Left hindlimb (tissue), 1 donor: ENCODE measurements around the gene EXOC4.
"Not testable (repeated sequence)": the region's sequence is repeated elsewhere in the genome, so short reads cannot be mapped to it uniquely, and the experiment has no call there.

ENCODE experiments used
- DNase-seq: peaks from one replicate; pipeline ENCODE4 v3.0.0-alpha.2; 2018

Gene EXOC4

DNA sequence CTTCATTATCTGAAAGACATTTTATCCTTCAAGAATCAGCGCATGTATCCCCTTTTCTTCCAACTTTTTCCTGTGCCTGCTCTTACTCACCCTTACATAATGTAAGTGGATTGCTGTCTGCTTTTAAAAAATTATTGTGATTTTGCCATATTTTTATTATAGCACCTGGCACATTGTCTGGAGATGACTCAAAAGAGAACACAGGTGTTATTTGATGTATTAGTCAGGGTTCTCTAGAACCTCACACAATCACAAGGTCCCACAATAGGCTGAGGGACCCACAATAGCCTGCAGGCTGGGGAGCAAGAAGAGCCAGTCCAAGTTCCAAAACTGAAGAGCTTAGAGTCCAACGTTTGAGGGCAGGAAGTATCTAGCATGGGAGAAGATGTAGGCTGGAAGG is 390.0 kb downstream of the EXOC4 start:
- DNase-seq: no peak

- not testable (repeated sequence) for DNase-seq
Measured at GRCh38 chr7:133643652-133644051, 390.8 kb downstream of the EXOC4 start.

GRCh38 chr7:133645884-133646391 is 393.1 kb downstream of the EXOC4 start:
- DNase-seq: no peak

DNA sequence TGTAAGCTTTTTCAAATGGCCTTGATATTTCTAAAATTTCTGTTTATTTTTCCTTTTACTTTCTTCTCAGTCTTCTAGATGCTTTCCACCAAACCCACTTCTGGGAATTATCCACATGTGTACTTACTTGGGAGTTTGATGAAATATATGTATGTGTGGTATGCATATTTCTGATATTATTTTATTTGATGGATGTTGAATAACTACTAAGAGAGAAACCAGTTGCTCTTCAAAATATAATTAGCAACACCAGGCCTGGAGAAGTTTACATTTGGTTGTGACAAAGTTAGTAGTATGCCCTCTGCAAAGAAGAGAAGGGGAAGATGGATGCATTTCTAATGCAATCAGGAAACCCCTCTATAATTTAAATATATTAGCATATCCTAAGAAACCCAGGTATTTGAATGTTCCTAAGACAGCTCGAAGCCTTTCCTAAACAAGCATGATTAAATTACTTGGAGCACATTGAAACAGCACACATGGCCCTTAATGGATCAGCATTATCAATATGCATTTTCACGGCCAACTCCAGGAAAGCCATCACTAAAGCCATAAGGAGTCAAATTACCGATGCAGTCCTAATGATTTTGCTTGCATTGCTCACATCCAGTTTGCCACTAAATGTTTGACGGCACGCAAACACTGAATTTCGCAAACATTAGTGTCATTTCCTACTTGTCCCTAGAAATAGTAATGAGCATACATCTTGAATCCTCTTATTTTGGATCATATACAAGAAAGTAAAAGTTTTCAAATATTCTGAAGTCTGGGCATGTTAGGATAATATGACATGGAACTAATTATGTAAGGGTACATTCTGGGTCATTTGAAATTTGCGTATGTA is 393.8 kb downstream of the EXOC4 start:
- DNase-seq: no peak

DNA sequence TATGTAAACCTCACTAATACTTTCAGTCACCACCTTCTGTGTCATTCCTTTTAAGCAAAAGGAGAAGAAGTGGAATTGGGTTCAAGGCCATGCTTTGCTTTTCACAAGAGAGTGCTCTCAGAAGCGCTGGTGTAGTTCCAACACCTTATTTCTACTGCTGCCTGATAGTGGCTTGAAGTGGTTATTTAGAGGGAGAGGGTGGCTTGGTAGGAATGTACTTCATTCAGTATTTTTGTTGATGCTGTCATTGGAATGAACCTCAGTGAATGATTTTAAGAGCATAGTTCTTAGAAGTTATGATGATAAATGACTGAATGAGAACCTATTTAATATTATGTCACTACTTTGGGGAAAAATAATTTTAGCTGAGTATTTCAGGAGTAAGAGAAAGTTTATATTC is 396.7 kb downstream of the EXOC4 start:
- no peak for DNase-seq

- no peak for DNase-seq
Measured at GRCh38 chr7:133650069-133650468, 397.2 kb downstream of the EXOC4 start.

DNA sequence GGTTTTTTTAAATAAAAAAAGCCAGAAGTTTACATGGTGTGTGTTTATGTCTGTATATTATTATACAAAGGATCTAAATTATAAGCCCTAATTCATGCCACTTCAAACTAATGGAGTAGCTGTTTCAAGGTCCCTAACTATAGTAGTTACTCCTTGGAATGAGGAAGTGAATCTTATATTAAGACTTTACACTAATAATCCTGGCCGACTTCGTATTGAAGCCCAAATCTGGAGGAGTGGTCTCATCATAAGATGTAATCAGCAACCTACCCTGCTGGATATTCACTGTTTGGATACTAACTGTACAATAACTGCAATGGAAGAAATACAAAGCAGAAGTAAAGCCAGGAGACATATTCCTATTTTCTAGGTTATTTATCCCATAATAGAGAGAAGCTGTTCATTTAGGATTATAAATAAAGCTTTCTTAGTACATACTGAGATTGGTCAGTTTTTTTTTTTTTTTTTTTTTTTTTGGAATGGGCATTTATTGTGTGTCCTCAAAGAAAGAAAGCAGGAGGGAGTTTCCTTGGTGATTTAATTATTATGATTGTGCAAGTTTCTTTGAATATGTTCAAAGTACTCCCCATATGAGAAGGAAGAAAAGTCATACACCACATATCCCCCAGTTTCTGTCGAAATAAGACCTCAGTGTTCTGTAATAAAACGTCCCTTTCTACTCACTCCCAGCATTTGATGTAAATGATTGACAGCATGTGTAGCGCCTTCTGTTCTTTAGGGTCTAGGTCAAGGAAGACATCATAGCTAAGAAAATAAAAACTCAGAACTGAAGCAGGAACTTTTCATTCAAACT is 397.8 kb downstream of the EXOC4 start:
- no peak for DNase-seq

DNA sequence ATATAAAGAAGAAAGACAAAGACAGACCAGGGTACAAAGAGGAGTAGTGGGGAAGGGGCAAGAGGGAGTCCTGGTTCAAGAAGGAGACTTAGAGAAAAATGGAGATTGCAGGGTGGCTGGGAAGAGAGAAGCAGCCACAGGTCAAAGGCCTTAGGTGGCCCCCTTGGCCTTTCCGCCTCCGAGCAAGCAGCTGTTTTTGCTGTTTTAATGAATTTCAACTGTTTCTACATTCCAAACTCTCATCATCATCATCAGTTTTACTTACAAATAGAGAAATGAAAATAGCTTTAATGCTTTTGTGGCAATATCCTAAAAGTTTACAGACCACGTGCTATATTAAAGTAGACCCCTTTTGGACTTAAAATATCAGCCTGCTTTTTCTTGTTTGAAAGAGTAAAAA is 399.7 kb downstream of the EXOC4 start:
- no peak for DNase-seq

- no peak for DNase-seq
Measured at GRCh38 chr7:133654547-133654946, 401.7 kb downstream of the EXOC4 start.

- no peak for DNase-seq
Measured at GRCh38 chr7:133662276-133662675, 409.4 kb downstream of the EXOC4 start.

DNA sequence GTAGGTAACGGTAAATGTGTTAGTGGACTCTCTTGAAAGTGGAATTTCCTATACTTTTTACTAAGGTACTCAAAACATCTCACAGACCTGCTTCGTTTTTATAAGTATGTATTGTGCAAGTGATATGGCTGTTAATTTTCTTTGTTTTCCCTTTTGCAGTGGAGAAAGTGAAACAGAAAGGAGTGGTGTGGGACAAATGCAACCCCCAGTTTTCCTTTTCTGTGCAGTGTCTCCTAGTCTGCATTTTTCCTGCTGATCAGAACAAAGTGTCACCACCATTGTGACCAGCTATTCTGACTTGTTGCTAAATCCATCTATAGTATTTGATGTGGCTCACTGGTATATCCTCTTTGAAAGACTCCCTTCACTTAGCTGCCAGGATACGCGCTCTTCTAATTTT is 410.0 kb downstream of the EXOC4 start:
- DNase-seq: no peak

DNA sequence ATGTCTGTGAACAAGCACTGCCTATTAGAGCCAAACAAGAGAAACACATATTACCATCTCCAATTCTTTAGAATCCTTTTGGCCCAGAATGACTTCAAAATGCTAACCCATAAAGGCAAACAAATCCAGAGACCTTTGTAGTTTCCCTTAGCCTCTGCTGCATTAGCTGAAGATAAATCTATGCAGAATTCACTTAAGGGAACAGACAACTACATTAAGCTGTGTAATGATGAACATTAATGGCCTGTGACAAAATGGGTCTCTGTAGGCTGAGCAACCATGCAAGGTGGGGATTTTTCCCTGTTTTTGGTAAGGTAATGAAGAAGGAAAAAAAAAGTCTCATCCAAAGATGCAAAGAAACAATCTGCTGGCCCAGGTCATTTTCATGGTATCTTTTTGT is 411.6 kb downstream of the EXOC4 start:
- DNase-seq: no peak

DNA sequence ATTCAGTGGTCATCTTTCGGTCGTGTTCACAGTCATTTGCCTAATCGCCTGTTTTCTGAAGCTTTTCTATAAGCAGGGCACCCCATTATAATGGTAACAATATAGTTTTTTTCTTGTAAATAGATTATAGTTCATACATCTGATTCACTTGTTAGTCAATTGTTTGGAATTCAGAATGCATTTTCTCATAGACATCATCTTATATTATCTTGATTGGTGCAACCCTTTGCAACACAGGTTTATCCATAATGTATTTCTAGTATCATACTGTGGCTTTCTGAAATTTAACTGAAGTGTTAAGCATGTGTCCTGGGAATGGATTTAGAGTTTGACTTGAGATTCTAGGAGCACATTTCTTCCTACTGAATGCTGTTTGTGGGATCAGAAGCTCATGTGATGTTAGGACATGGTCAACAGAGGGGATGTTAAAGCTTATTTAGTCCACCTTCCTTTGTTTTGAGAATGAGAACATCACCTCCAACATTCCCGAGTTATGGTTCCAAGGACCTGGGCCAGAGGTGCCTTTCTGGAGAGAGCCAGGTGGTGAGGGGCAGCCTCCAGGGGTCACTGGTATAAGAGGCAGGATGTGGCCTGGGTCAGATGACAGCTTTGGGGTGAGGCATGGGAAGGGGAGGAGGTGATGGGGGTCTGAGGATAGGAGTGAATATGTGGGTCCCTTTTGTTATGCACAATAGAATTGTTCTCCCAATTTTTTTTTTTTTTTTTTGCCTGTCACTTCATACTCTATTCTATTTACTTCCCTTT is 415.6 kb downstream of the EXOC4 start:
- no peak for DNase-seq

GRCh38 chr7:133669061-133669455 is 416.2 kb downstream of the EXOC4 start:
- DNase-seq: no peak

DNA sequence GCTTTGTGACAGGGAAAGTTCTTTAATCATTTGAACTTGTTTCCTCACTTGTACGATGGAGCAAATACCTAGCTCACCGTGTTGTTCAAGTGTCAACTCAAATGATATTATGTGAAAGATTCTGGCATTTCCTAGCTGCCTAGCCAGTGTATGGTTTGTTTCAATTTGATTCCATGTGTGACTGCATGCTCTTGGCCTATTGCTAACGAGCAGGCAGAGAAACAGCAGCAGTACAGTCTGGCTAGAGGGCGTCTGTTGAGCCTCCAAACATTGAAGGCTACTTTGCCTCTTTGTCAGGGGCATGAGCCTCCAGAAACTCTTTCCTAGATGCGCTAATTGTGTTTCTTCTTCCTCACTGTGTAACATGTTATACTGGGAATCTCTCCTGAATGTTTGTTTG is 417.4 kb downstream of the EXOC4 start:
- no peak for DNase-seq

DNA sequence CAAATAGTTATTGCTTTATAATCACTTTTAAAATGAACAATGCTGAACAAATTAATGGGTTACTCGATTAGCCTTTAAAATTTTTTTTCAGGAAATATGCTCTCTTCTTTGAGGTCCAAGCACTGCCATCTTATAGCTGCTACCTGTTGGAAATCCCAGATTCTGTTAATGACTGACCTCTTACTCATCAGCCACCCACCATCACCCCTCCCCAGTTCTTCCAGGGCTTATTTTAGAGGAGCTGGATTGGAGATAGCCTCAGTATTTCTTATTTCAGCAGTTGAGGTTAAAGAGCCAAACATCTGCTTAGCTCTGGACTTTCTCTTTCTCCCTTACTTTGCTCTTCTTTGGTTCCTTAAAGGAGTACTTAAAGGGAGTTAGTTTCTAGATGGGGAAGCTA is 420.0 kb downstream of the EXOC4 start:
- no peak for DNase-seq

- DNase-seq: no peak
Measured at GRCh38 chr7:133674079-133674763, 421.3 kb downstream of the EXOC4 start.

- DNase-seq: no peak
Measured at GRCh38 chr7:133675510-133676218, 422.8 kb downstream of the EXOC4 start.

GRCh38 chr7:133676805-133677370 is 424.0 kb downstream of the EXOC4 start:
- no peak for DNase-seq

DNA sequence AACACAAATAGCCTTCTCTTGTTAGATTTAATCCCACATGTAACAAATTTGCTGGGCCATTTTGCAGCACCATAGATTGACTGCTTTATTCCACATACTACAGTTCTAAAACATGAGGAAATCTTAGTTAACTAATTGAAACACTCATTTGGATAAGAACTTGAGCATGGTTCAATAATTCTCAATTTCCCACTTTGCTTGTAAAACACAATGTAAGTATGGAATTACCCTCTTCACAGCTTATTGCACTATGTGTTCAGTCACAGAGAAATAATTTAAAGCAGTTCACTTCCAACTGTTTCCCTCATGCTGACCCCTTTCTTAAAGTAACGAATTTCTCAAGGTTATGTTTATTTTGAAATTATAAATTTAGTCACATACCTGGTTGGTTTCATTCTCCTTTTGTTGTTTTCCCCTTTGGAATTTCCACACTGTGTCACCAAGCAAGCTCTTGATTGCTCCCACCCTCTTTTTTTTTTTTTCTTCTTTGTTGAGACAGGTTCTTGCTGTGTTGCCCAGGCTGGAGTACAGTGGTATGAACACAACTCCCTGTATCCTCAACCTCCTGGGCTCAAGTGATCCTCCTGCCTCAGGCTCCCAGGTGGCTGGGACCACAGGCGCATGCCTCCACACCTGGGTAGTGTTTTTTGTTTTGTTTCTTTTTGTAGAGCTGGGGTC is 425.4 kb downstream of the EXOC4 start:
- DNase-seq: no peak

- DNase-seq: no peak
Measured at GRCh38 chr7:133679977-133680376, 427.1 kb downstream of the EXOC4 start.
